ENCODE measurements around the gene UCN2. TPM values are rescaled to one million over a fixed set of nuclear protein-coding genes. Genes with fewer than 3 reads are reported as not detected.

UCN2 gene
- total and polyA plus RNA-seq, 2 of the 8 experiments (the other 6 are each of a cell fraction or from before 2014, with no cell fraction given) = 0.14 TPM; not detected in 1

GRCh38 chr3:48591436-48591835 is 27.9 kb upstream of the UCN2 start:
- Histone ChIP-seq H3K56ac (replicated peaks; ENCODE audit: insufficient read length, low read depth, low read length) (no peak overlapping the region), H4K8ac (ENCODE audit: extremely low read depth, insufficient read depth, low read length) (0 out of 2 replicates have a peak overlapping the region, but pooled peaks have one; percentile 35), H3K27me3 (replicated peaks in 1 of 4; ENCODE audit: control insufficient read depth in 3 of 4, extremely low read depth in 1 of 4, insufficient read depth in 3 of 4, low read length in 3 of 4) (peaks cover 0 to 6% (median 0%) of the 10 kb centered on the region in 4 experiments; a peak in 4 of 7 replicates), H2BK120ac (replicated peaks; ENCODE audit: low read depth, low read length) (no peak overlapping the region), H2BK20ac (ENCODE audit: low read length) (no peak overlapping the region), H2BK12ac (ENCODE audit: low read depth, low read length) (no peak overlapping the region), H3K4me3 (ENCODE audit: extremely low read depth in 1 of 4, insufficient read depth in 2 of 4, low read depth in 3 of 4, low read length in 4 of 4) (no peak overlapping the region), H3K23ac (ENCODE audit: insufficient read length) (no peak overlapping the region), H2AFZ (ENCODE audit: low read length) (no peak overlapping the region), H3K79me2 (ENCODE audit: control insufficient read depth in 1 of 2, insufficient read depth in 2 of 2, low read length in 2 of 2) (no peaks in the 10 kb centered on the region), H2AK5ac (ENCODE audit: low read depth, low read length) (no peak overlapping the region), H3K4me2 (ENCODE audit: insufficient read depth in 1 of 2, low read depth in 2 of 2, low read length in 2 of 2) (no peak overlapping the region), H4K20me1 (replicated peaks in 1 of 2; ENCODE audit: control insufficient read depth in 1 of 2, insufficient read depth in 2 of 2, low read length in 2 of 2) (peaks cover 0 to 6% of the 10 kb centered on the region in 2 experiments), H3K4ac (replicated peaks; ENCODE audit: insufficient read length, low read depth, low read length) (no peak overlapping the region), H2BK5ac (ENCODE audit: low read depth, low read length) (0 out of 2 replicates have a peak overlapping the region, but pooled peaks have one; percentile 52), H4K5ac (ENCODE audit: insufficient read length, low read depth, low read length) (no peak overlapping the region), H3K9ac (replicated peaks in 1 of 4; ENCODE audit: extremely low read depth in 1 of 4, low read depth in 3 of 4, low read length in 3 of 4) (no peak overlapping the region), H3K27ac (ENCODE audit: low read depth, low read length) (no peak overlapping the region), H3K9me3 (ENCODE audit: insufficient read depth in 2 of 2, low read depth in 1 of 2, low read length in 1 of 2) (no peaks in the 10 kb centered on the region), H3K14ac (ENCODE audit: insufficient read length) (no peak overlapping the region), H3K79me1 (ENCODE audit: low read depth, low read length) (no peaks in the 10 kb centered on the region), H3K23me2 (ENCODE audit: low read depth, low read length) (peaks cover 1% of the 10 kb centered on the region; the same call in 1 of the 2 replicates), H4K91ac (replicated peaks; ENCODE audit: insufficient read length, low read length) (no peak overlapping the region), H2BK15ac (ENCODE audit: low read length) (no peak overlapping the region), H3K4me1 (replicated peaks in 1 of 4; ENCODE audit: control insufficient read depth in 3 of 4, insufficient read depth in 4 of 4, low read length in 3 of 4) (peaks cover 3 to 23% (median 15%) of the 10 kb centered on the region in 4 experiments; a peak in 6 of 7 replicates), H3K18ac (ENCODE audit: extremely low read depth, low read length) (no peak overlapping the region), H3K36me3 (ENCODE audit: control insufficient read depth in 2 of 4, insufficient read depth in 4 of 4, low read length in 3 of 4) (no peaks in the 10 kb centered on the region)
- FAIRE-seq = no peak
- no peak for DNase-seq (ENCODE audit: low read depth in 1 of 2, low spot score in 2 of 2)
- ChIA-PET CTCF (ENCODE audit: partially characterized antibody) (interaction anchor here (1.2 to 1.5 kb wide), 2 partner anchors 10 to 33 kb away, joined by 3 to 4 read pairs; no protein-coding TSS in a partner anchor), POLR2A (ENCODE audit: partially characterized antibody) (interaction anchor here (0.6 to 1.2 kb wide), 2 partner anchors 12 to 499 kb away, joined by 3 read pairs; no protein-coding TSS in a partner anchor)
- no peak for TF ChIP-seq HDAC6 (IDR thresholded peaks at IDR 0.05; ENCODE audit: low read depth, low read length)
- TF ChIP-seq EGR1 (IDR thresholded peaks at IDR 0.05; ENCODE audit: borderline replicate concordance, low read depth, low read length) = no peak
- no peak for TF ChIP-seq CTBP2 (IDR thresholded peaks at IDR 0.05; ENCODE audit: borderline replicate concordance, insufficient read depth, insufficient read length, low read length)
- TF ChIP-seq RNF2 (IDR thresholded peaks at IDR 0.05; ENCODE audit: borderline replicate concordance, low read depth, low read length, missing control alignments, poor library complexity, severe bottlenecking) = no peak
- no peak for TF ChIP-seq E2F6 (IDR thresholded peaks at IDR 0.05)
- TF ChIP-seq KDM1A (IDR thresholded peaks at IDR 0.05; ENCODE audit: borderline replicate concordance, low read length) = no peak
- no peak for TF ChIP-seq CEBPB (IDR thresholded peaks at IDR 0.05; ENCODE audit: low read depth, low read length)
- no peak for TF ChIP-seq BCL11A (IDR thresholded peaks at IDR 0.05; ENCODE audit: low read depth in 2 of 2, low read length in 2 of 2)
- TF ChIP-seq ATF2 (IDR thresholded peaks at IDR 0.05; ENCODE audit: low read length) = no peak
- TF ChIP-seq POLR2AphosphoS5 (IDR thresholded peaks at IDR 0.05; ENCODE audit: low read depth, low read length) = no peak
- TF ChIP-seq CBX8 (IDR thresholded peaks at IDR 0.05; ENCODE audit: borderline replicate concordance, low read depth, low read length) = no peak
- 96% methylated on average over 12 of the region's 14 CpGs; no CpG with 5 or more reads in 1 of the 2 experiments for WGBS, 2 experiments (ENCODE audit: extremely low coverage in 1 of 2, insufficient coverage in 1 of 2, insufficient read length in 1 of 2, insufficient replicate concordance in 2 of 2, low coverage in 1 of 2, low lambda C conversion rate in 2 of 2, missing lambda C conversion rate in 1 of 2)

Measured in H1 (cell line).